Neural cell (in vitro differentiated cells): ENCODE measurements around the gene AFF3. TPM values are rescaled to one million over a fixed set of nuclear protein-coding genes. Genes with fewer than 3 reads are reported as not detected.

Source experiments
- H2AFZ ChIP-seq: fragments of 200-600, 300-800 bp; sonication (generic), shearing (Covaris generic); 2 replicates; pipeline ENCODE4 v1.6.0; 2014; ENCODE audit warnings: low read depth, mild to moderate bottlenecking, antibody characterized with exemption, low read length, moderate library complexity
- H3F3A ChIP-seq: fragments of 200-600 bp; shearing (Covaris generic); 2 replicates; pipeline ENCODE4 v1.6.1; 2016; ENCODE audit warnings: mild to moderate bottlenecking, moderate library complexity, mixed read lengths, antibody characterized with exemption, low read length; ENCODE audit not compliant: insufficient read depth, poor library complexity, severe bottlenecking
- H3K27ac ChIP-seq: fragments of 200-600, 300-800 bp; sonication (generic), shearing (Covaris generic); 2 replicates; pipeline ENCODE4 v1.5.1; 2014; ENCODE audit warnings: mild to moderate bottlenecking, low read length, moderate library complexity
- H3K27me3 ChIP-seq: fragments of 300-800, 200-600 bp; sonication (generic), shearing (Covaris generic); 2 replicates; pipeline ENCODE4 v1.6.0; 2014; ENCODE audit warnings: mild to moderate bottlenecking, low read depth, low read length, moderate library complexity; ENCODE audit not compliant: insufficient read depth
- H3K36me3 ChIP-seq: fragments of 300-800, 200-600 bp; sonication (generic), shearing (Covaris generic); 2 replicates; pipeline ENCODE4 v1.5.1; 2014; ENCODE audit warnings: mild to moderate bottlenecking, antibody characterized with exemption, low read length, moderate library complexity; ENCODE audit not compliant: insufficient read depth
- H3K4me2 ChIP-seq: fragments of 300-800, 200-600 bp; sonication (generic), shearing (Covaris generic); 2 replicates; pipeline ENCODE4 v1.6.0; 2014; ENCODE audit warnings: mild to moderate bottlenecking, low read length
- H3K4me3 ChIP-seq: fragments of 300-800, 200-600 bp; sonication (generic), shearing (Covaris generic); 2 replicates; pipeline ENCODE4 v1.5.1; 2014; ENCODE audit warnings: mild to moderate bottlenecking, low read length, moderate library complexity
- H3K79me2 ChIP-seq: fragments of 200-600 bp; shearing (Covaris generic); replicated peaks from 2 replicates; pipeline ENCODE4 v1.6.0; 2014; ENCODE audit warnings: mild to moderate bottlenecking, low read length, moderate library complexity; ENCODE audit not compliant: insufficient read depth
- H3K9ac ChIP-seq: fragments of 300-800, 200-600 bp; sonication (generic), shearing (Covaris generic); 2 replicates; pipeline ENCODE4 v1.6.1; 2016; ENCODE audit warnings: mild to moderate bottlenecking, low read length, mixed read lengths
- H3K9me2 ChIP-seq: fragments of 200-600 bp; shearing (Covaris generic); 2 replicates; pipeline ENCODE4 v1.6.1; 2016; ENCODE audit warnings: mild to moderate bottlenecking, low read length, mixed read lengths; ENCODE audit not compliant: insufficient read depth
- H3K9me3 ChIP-seq: fragments of 200-600, 300-800 bp; sonication (generic), shearing (Covaris generic); 2 replicates; pipeline ENCODE4 v1.6.1; 2016; ENCODE audit warnings: mild to moderate bottlenecking, mixed run types, low read length, moderate library complexity, mixed read lengths
- H4K20me1 ChIP-seq: fragments of 200-600 bp; shearing (Covaris generic); 2 replicates; pipeline ENCODE4 v1.6.1; 2016; ENCODE audit warnings: mild to moderate bottlenecking, mixed run types; ENCODE audit not compliant: insufficient read depth
- EP300 ChIP-seq: fragments of 450-650 bp; conservative IDR thresholded peaks from 2 replicates; pipeline ENCODE4 v1.6.1; 2014; ENCODE audit warnings: antibody characterized with exemption, mild to moderate bottlenecking, moderate library complexity; ENCODE audit not compliant: poor library complexity, severe bottlenecking
- EZH2 ChIP-seq: fragments of 200-600, 300-800 bp; shearing (Covaris generic), sonication (generic); IDR thresholded peaks from 2 replicates; pipeline ENCODE4 v1.6.1; 2014; ENCODE audit warnings: antibody characterized with exemption, low read length, borderline replicate concordance, mild to moderate bottlenecking; ENCODE audit not compliant: insufficient read depth, poor library complexity, severe bottlenecking
- MXI1 ChIP-seq: fragments of 450-650 bp; conservative IDR thresholded peaks from 2 replicates; pipeline ENCODE4 v1.6.1; 2014; ENCODE audit warnings: antibody characterized with exemption, mild to moderate bottlenecking; ENCODE audit not compliant: poor library complexity, severe bottlenecking
- POLR2AphosphoS5 ChIP-seq: IDR thresholded peaks from 2 replicates; pipeline ENCODE4 v1.6.1; 2012
- RAD21 ChIP-seq: fragments of 450-650 bp; conservative IDR thresholded peaks from 2 replicates; pipeline ENCODE4 v1.6.1; 2014; ENCODE audit warnings: antibody characterized with exemption, mild to moderate bottlenecking, moderate library complexity
- SMC3 ChIP-seq: fragments of 450-650 bp; conservative IDR thresholded peaks from 2 replicates; pipeline ENCODE4 v1.6.1; 2014; ENCODE audit warnings: antibody characterized with exemption, mild to moderate bottlenecking, moderate library complexity; ENCODE audit not compliant: poor library complexity
- TAF1 ChIP-seq: IDR thresholded peaks from 2 replicates; pipeline ENCODE4 v1.6.1; 2012; ENCODE audit warnings: low read depth
- polyA plus RNA-seq: library from polyadenylated mRNA; depleted of rRNA; stranded (reverse); fragments of >200 nt; gene quantifications from 2 replicates; pipeline ENCODE4 v1.2.3, GENCODE V29; 2014
- TF ChIP-seq, protein P1 (sequence below): fragments of 450-650 bp; IDR thresholded peaks from 2 replicates; pipeline ENCODE4 v1.5.1; 2014; ENCODE audit warnings: antibody characterized with exemption, mild to moderate bottlenecking, moderate library complexity; ENCODE audit not compliant: poor library complexity, severe bottlenecking
- TF ChIP-seq, protein P2 (sequence below): IDR thresholded peaks from 2 replicates; pipeline ENCODE4 v1.6.1; 2012; ENCODE audit warnings: borderline replicate concordance

Gene AFF3
- polyA plus RNA-seq, 1 donor from 2014 or later, result 5.1 TPM

DNA sequence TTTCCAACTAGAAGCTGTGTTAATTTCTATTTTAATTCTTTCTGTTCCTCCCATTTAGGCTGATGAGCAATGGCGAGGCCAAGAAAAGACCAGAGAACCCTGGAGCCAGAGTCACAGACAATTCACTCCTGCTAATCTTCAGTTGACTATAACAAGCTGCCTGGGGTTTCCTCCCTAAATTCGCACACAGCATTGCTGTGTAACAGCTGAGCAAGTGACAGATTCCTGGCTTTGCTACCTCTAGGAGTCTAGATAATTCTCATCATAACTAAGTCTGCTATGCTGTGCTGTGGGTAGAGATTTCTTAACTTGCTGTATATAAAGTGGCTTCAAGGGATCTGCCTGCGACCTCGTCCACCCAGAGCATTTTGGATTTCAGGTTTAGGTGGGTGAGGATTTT lies 521.3 kb downstream of the AFF3 start:
- no peaks in the 10 kb centered on the region for H3K36me3 ChIP-seq
- H3K27ac ChIP-seq, result no peak overlapping the region
- no peak overlapping the region for H3K9ac ChIP-seq
- H2AFZ ChIP-seq, result no peak overlapping the region
- H3K9me3 ChIP-seq, result no peaks in the 10 kb centered on the region
- H3F3A ChIP-seq, result no peaks in the 10 kb centered on the region
- H3K4me3 ChIP-seq, result no peak overlapping the region
- no peaks in the 10 kb centered on the region for H4K20me1 ChIP-seq
- H3K27me3 ChIP-seq, result no peaks in the 10 kb centered on the region
- H3K9me2 ChIP-seq, result no peaks in the 10 kb centered on the region
- TF ChIP-seq, protein P1, sequence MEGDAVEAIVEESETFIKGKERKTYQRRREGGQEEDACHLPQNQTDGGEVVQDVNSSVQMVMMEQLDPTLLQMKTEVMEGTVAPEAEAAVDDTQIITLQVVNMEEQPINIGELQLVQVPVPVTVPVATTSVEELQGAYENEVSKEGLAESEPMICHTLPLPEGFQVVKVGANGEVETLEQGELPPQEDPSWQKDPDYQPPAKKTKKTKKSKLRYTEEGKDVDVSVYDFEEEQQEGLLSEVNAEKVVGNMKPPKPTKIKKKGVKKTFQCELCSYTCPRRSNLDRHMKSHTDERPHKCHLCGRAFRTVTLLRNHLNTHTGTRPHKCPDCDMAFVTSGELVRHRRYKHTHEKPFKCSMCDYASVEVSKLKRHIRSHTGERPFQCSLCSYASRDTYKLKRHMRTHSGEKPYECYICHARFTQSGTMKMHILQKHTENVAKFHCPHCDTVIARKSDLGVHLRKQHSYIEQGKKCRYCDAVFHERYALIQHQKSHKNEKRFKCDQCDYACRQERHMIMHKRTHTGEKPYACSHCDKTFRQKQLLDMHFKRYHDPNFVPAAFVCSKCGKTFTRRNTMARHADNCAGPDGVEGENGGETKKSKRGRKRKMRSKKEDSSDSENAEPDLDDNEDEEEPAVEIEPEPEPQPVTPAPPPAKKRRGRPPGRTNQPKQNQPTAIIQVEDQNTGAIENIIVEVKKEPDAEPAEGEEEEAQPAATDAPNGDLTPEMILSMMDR, result no peak
- TF ChIP-seq SMC3 (no peak), RAD21 (no peak), EP300 (no peak), POLR2AphosphoS5 (no peak), EZH2 (no peak), MXI1 (no peak), TAF1 (no peak)
- TF ChIP-seq, protein P2, sequence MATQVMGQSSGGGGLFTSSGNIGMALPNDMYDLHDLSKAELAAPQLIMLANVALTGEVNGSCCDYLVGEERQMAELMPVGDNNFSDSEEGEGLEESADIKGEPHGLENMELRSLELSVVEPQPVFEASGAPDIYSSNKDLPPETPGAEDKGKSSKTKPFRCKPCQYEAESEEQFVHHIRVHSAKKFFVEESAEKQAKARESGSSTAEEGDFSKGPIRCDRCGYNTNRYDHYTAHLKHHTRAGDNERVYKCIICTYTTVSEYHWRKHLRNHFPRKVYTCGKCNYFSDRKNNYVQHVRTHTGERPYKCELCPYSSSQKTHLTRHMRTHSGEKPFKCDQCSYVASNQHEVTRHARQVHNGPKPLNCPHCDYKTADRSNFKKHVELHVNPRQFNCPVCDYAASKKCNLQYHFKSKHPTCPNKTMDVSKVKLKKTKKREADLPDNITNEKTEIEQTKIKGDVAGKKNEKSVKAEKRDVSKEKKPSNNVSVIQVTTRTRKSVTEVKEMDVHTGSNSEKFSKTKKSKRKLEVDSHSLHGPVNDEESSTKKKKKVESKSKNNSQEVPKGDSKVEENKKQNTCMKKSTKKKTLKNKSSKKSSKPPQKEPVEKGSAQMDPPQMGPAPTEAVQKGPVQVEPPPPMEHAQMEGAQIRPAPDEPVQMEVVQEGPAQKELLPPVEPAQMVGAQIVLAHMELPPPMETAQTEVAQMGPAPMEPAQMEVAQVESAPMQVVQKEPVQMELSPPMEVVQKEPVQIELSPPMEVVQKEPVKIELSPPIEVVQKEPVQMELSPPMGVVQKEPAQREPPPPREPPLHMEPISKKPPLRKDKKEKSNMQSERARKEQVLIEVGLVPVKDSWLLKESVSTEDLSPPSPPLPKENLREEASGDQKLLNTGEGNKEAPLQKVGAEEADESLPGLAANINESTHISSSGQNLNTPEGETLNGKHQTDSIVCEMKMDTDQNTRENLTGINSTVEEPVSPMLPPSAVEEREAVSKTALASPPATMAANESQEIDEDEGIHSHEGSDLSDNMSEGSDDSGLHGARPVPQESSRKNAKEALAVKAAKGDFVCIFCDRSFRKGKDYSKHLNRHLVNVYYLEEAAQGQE, result no peak
- H3K4me2 ChIP-seq, result no peak overlapping the region
- H3K79me2 ChIP-seq, result no peaks in the 10 kb centered on the region

DNA sequence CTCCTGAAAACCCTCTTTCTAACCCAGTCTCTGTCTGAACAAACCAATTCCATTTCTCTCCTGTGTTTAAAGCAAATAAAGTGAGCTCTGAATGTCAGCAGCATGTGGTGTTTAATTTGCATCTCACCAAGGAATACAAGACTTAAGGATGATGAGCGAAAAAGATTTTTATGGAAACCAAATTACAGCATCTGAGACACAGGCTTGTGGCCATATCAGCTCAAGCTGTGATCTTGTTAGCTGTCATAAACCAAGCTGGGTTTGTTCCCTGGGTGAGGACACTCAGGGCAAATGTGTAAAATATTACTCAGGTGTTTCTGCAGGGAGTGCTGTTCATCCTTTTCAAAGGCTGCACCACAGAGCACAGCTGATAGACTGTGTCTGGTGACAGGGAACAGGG lies 523.2 kb downstream of the AFF3 start:
- Histone ChIP-seq H3K79me2 (no peaks in the 10 kb centered on the region), H3F3A (no peaks in the 10 kb centered on the region), H3K36me3 (no peaks in the 10 kb centered on the region), H3K27me3 (no peaks in the 10 kb centered on the region), H3K9ac (no peak overlapping the region), H3K9me3 (no peaks in the 10 kb centered on the region), H3K4me3 (no peak overlapping the region), H3K27ac (peak overlapping the region; percentile 13), H4K20me1 (no peaks in the 10 kb centered on the region), H2AFZ (no peak overlapping the region), H3K4me2 (no peak overlapping the region), H3K9me2 (no peaks in the 10 kb centered on the region)
- TF ChIP-seq SMC3, result peak; percentile 24
- peak; percentile 37 for TF ChIP-seq RAD21
- TF ChIP-seq TAF1, result no peak
- TF ChIP-seq, protein P1, result peak; percentile 48
